SW 1271 (cell line): ENCODE data around the gene KLHL35.
"Not testable (repeated sequence)": the region's sequence is repeated elsewhere in the genome, so short reads cannot be mapped to it uniquely, and the experiment has no call there.

ENCODE experiments used
- DNase-seq, 2 experiments: peaks; one replicate each; lab custom pipeline; 2025; lab: John Stamatoyannopoulos, UW

The KLHL35 gene

DNA sequence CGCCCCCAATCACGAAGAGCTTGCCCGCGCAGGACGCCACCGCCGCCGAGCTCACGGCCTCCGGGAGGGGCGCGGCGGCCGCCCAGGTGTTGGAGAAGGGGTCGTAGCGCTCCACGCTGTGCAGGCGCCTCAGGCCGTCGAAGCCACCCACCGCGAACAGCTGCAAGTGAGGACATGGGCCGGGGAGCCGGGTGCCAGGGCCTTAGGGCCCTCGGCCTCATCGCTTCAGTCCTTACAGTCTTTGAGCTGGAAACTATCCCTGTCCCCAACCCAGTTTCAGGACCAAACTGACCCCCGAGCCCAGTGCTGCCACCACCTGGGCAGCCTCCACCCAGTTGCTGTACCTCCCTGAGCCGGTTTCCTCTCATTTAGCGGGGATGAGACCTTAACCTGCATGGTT is 7.6 kb downstream of the KLHL35 start:
- DNase-seq, result no peak

DNA sequence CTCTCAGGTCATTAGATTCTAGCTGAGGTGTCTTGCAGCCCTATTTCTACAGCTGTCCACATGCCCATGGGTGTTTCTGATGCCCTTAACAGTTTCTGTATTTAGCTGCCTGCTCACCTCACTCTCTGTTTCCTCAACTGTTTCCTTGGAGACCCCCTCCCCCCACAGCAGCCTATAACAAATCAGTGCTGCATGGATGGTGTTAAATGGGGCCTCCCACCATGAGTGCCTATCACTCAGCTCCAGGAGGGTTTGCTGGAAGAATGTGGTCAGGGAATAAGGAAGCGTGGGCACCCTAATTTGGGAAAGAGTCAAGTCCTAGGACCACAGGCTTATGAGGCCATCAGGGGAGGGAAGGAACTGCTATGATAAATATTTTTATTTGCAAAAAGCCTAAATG is 8.6 kb downstream of the KLHL35 start:
- DNase-seq, result no peak

DNA sequence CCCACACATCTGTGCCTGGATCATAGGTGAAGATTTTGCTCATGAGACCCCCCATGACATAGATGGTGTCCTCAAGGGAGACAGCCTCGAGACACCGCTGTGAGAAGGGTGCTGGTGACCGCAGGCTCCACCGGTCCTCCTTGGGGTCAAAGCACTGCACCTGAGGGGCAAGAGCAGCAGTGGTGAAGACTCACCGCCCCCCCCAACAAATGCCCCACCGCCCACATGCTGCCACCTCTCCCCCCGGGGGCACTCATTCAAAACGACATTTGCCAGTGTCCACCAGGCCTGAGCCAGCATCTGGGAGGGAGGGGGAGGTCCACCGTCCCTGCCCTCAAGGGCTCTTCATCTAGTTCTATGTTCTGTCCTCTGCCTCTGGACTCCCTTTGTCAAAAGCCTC is 9.3 kb downstream of the KLHL35 start:
- no peak for DNase-seq

DNA sequence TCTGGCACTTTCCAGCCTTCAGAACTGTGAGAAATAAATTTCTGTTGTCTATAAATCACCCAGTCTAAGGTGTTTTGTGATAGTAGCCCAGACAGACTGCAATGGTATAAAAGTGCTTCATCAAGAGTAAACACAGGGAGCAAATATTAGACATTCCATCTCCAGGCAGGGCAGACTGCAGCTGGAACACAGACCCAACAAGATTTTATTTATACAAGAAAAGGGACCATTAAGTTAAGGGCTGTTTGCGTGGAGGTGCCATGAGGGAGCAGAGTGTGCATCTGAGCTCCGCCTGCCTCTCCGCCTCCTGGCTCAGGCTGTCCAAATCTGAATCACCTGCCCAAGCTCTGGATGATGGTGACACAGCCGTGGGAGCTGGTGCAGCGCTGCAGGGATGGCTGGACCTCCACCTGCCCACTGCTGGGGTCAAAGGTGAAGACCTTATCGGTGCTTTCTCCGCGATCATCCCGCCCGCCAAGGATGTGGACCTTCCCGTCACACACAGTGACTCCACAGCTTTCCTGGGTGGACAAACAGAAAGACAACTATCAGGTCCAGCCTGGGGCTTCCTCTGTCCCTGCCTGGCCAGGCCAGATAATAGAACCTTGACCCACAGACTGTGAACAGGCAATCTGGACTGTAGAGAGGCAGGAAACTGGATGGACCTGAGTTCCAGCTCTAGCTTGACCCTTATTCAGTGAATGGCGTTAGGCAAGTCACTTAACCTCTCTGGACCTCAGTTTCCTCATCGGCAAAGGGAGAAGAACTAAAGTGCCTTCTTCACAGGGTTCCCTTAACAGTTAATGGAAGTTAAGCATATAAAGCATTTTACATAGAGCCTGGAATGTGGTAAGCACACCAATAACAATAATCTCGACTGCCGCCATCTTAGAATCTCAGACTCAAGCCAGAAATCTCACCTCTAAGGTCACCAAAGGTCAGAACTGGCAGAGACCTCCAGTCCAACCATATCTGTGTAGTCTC is 10.5 kb downstream of the KLHL35 start:
- DNase-seq, result no peak

DNA sequence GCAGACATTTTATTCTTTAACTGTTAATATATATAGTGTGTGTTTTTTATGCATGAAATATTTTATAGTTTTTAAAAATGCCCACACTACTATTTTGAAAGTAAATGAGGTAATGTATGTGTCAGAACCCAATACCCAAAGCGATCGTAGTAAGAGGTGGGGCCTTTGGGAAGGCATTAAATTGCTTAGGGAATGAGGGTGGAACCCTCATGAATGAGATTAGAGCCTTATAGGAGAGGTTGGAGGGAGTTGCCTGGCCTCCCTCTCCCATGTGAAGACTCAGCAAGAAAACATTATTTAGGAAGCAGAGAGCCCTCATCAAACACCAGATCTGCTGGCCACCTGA is 11.1 kb downstream of the KLHL35 start:
- DNase-seq, result no peak

DNA sequence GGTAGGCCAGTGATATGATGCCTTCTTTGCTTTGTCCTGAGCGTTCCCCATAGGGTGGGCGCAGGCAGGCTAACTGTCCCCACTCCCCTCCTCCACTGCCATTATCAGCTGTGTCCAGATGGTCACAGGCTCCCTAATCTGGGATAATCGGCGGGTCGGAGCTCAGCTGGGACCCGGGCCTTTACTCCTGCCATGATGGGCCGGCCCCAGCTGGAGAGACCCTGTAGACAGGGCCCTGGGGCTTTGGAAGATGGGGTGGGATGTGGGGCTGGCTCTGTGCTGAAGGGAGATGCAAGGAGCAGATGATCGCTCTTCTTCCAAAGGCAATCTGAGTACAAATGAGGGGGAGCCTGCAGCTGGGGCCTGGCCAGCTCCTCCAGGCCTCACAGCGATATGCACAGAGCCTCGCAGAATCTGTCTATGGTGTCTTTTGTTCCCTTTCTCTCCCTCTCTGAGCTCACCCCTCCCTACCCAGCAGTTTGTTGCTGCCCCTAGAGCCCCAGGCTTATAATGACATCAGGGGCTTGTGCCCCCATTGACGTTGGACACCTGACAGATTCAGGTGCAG is 11.9 kb downstream of the KLHL35 start:
- DNase-seq, result no peak

DNA sequence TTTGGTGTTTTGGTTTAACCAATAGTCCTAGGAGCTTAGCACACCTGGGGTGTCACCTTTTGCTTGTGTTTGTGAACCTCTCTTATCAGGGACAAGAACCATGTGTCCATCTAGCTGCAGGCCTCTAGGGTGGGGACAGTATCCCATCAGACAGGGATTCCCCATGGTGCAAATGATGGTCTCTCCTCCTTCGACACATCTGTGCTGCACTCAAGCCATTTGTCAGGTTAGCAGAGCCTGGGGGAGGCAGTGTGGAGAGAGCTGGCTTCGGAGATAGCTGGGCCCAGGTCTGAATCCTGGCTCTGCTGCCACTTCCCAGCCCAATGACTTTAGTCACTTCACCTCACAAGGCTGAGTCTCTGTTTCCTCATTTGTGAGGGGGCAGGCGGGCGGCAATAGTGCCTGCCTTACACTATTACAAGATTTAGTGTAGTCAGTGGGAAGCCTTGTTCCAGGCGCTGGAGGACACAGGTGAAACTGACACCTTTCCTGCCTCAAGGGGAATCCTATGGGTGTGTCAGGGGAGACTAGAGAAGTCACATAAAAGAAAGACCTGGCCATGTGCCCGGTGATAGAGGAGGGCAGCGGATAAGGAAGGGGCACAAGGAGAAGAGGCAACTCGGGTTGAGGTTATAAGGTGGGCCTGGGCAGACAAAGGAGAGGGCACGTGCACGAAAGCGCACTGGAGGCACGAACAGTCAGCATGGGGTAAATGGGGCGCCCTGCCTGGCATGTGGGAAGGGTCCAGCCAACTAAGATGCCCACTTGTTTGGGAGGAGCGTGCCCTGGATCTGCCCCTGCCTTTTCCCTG is 12.6 kb downstream of the KLHL35 start:
- DNase-seq, result no peak

DNA sequence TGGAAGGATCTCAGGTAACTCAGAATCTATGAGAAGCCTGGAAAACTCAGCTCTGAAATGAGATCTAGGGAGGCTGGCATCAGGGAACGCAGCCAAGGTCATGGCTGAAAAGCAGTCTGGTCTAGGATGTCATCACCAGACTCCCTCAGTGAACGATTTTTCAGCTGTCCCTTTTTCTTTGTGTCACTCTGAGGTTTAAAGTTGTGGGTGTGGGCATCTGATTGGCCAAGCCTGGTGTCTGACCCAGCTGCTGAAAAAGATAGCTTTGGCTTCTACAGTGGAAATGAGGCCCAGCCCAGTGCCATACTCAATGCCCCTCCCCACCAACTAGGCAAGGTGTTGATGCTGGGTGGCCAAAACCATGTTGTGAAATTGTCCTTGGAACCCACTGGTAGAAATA is 19.1 kb downstream of the KLHL35 start:
- no peak for DNase-seq

DNA sequence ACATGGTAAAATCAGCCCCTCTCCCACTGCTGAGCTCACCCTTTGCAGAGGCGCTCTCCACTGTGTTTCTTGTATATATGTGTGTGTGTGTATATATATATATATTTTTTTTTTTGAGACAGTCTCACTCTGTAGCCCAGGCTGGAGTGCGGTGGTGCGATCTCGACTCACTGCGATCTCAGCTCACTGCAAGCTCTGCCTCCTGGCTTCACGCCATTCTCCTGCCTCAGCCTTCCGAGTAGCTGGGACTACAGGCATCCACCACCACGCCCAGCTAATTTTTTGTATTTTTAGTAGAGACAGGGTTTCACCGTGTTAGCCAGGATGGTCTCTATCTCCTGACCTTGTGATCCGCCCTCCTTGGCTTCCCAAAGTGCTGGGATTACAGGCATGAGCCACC is 19.9 kb downstream of the KLHL35 start:
- not testable (repeated sequence) for DNase-seq

DNA sequence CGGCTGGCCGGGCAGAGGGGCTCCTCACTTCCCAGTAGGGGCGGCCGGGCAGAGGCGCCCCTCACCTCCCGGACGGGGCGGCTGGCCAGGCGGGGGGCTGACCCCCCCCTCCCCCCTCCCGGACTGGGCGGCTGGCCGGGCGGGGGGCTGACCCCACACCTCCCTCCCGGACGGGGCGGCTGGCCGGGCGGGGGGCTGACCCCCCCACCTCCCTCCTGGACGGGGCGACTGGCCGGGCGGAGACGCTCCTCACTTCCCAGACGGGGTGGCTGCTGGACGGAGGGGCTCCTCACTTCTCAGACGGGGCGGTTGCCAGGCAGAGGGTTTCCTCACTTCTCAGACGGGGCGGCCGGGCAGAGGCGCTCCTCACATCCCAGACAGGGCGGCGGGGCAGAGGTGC is 23.0 kb downstream of the KLHL35 start:
- DNase-seq, result not testable (repeated sequence)

DNA sequence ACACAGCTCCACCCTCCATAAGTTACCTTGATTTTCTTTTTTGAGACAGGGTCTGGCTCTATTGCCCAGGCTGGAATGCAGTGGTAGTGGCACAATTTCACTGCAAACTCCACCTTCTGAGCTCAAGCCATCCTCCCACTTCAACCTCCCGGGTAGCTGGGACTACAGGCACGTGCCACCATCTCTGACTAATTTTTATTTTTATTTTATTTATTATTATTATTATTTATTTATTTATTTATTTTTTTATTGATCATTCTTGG is 24.1 kb downstream of the KLHL35 start:
- no peak for DNase-seq

DNA sequence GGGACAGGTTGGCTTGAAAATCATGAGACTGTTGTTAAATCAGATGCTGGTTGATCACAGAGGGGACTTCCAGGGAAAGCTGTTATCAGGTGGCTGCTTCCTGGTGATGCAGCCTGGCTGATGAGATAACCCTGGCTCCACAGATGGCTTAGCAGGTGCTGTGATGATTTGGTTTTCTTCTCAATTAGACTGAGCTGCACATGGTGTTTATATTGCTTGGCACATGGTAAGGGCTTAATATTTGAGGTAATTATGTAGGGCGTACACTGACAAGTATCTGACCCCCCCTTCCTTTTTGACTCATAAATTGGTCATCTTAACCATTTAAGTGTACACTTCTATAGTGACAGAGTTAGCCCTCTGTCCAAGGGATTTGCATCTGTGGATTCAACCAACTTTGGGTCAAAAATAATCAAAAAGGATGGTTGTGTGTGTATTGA is 26.6 kb downstream of the KLHL35 start:
- DNase-seq, result no peak

DNA sequence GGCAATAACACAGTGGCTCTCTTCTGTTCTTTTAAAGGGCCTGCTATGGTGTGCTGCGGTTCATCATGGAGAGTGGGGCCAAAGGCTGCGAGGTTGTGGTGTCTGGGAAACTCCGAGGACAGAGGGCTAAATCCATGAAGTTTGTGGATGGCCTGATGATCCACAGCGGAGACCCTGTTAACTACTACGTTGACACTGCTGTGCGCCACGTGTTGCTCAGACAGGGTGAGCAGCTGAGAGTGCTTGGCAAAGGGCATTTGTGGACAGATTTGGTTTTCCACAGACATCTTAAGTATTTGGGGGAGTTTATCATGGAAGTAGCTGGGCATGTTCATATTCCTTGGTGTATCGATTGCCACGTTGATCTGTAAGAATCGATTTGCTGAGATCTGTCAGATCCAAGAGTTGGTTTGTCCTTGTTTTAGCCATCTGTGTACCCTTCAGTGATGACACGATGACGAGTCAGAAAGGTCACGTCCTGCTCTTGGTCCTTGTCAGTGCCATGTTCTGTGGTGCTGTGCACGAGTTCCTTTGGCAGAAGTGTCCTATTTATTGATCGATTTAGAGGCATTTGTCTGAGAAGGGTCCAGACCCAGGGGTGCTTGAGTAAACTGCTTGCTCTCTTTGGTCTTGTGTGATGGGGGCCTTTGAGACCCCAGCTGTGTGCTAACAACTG is 28.9 kb downstream of the KLHL35 start:
- no peak for DNase-seq

DNA sequence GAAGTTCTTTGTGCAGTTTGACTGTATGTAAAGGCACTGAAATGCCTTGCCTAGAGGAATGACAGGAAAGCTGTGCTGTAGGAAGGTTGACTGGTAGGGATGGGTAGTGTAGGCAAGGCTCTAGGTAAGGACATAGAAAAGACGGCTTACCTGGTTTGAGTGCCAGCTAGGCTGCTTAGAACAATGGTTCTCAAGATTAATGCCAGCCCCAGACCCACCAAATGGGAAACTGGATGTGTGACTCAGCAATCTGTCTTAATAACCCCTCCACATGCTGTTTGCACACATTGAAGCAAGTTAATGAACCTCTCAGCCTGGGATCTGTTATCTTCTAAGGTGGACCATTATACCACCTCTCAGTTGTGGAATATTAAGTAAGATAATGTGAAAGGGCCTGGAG is 30.0 kb downstream of the KLHL35 start:
- no peak for DNase-seq

DNA sequence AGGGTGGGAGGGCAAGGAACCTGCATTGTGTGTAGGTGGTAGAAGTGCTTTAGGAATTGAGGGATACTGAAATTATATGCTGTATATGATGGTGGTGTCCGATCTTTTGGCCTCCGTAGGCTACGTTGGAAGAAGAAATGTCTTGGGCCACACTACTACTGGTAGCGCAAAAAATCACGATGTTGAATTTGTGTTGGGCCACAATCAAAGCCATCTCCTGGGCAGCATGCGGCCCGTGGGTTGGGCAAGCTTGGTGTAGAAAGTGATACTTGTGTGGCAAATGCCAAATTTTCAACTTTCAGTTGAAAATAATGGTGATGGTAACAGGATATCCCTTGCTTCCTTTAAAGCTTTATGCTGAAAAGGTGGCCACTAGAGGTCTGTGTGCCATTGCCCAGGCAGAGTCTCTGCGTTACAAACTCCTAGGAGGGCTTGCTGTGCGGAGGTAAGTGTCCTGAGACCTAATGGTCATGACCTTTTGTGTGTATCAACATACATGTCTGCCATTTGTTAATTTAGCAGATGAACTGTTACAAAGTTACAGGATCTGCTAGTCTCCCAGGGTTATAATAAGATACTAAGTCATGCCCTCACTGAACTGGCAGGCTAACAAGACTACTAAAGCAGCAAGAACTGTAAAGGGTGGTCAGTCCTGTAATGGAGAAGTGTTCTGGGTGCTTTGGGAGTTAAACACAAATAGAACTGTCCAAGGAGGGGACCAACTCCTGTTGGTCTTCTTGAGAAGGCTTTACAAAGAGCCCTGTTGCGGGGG is 30.8 kb downstream of the KLHL35 start:
- DNase-seq, result no peak

DNA sequence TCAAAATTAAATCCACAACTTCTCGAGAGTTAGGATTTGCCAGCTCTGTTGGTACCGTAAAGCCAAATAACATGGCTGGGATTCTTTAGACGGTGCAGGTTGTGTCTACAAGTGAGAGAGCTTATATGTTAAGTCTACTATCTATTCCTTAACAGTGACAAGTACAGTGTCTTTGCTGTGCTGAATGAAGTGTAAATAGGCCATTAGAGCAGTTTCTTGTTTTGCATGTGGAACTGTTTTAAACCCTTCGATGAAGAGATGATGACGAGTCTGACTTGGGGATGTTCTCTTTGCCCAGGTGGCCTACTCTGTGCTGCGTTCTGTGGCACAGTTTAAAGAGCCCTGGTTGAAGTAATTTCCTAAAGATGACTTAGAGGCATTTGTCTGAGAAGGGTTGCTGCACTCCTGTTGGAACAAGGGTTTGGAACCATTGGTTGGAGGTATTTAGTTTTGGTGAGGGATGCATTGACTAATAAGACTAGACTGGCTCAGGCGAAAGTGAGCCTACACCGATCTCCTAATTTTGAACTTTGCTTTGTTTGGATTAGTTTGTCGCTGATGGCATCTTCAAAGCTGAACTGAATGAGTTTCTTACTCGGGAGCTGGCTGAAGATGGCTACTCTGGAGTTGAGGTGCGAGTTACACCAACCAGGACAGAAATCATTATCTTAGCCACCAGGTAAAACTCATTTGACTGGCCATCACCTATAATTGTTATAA is 32.7 kb downstream of the KLHL35 start:
- DNase-seq, result peak in 1 of 2 experiments; percentile 61

DNA sequence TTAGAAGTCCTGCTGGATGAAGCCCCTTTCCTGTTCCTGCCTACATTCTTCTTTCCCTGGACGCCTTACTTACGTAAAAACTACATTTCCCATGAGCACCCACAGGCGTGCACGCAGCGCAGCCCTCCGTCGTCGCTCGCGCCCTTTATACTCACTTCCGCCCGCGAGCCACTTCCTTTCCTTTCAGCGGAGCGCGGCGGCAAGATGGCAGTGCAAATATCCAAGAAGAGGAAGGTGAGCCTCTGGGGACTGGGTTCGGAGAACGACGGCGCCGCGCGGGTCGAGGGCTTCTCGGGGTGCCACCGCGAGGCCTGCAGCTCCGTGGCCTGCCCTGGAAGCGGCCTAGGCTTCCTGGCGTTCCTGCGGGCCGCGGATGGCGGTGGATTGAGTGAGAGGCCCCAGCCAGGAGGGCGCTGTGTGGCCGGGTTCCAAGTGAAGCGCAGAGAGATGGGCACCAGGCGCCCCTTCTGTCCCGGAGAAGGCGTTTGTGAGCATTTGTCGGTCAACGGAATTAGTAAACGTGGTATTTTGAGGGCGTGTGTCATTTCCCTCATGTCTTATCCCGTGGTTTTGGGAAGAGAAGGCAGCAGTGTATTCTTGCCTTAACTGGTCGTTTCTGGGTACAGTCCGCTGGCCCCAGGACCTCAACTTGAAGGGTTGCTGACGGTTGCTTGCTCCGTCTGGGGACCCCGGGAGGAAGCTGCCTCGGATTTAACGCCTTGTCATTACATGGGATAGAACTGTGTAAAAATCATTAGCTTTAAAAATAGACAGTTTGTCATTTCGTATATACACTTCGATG is 33.5 kb downstream of the KLHL35 start, which contains the start of gene RPS3:
Gene RPS3, plus strand, starts transcription at position 175 of the 802 bp plus-strand sequence. Its CDS starts 30 bp downstream, at position 205.
- DNase-seq, result peak; percentile 76 to 94

DNA sequence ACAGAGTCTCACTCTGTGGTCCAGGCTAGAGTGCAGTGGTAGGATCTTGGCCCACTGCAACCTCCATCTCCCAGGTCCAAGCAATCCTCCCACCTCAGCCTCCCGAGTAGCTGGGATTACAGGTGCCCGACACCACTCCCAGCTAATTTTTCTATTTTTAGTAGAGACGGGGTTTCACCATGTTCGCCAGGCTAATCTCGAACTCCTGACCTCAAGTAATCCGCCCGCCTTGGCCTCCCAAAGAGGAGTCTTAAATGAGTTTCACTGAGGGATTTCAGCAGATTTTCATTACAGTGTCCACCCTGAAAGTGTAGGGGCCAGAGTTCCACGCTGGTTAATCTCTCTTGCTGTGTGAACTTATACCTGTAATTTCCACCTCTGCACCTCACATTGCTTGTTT is 34.1 kb downstream of the KLHL35 start:
- no peak for DNase-seq

DNA sequence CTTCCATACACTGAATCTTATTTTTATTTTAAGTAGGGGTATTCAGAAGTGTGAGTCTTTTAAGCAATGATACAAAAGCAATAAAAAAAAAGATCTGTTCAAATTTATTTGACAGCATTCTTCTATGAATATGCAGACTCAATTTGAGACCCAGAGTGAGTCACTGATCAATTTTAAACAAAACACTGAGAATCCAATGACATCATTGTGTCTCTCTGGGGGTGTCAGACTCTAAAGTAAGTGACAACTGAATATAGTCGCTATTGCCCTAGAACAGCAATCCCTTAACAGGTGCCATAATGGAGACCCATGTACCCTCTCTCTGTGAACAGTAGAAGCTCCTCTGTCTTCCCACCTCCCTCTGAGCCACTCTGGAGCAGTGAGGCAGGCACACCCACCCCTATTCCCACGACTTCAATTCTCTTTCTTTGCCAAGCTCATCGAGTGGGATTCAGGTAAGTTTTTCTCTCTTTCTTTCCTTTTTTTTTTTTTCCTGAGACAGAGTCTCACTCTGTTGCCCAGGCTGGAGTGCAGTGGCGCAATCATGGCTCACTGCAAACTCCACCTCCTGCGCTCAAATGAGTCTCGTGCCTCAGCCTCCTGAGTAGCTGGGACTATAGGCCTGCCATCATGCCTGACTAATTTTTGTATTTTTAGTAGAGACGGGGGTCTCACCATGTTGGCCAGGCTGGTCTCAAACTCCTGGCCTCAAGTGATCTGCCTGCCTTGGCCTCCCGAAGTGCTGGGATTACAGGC is 38.7 kb downstream of the KLHL35 start:
- no peak for DNase-seq
